Ishikawa (cell line): ENCODE measurements around the gene TGM4.

Experiments
- CEBPB ChIP-seq: IDR thresholded peaks from 2 replicates; pipeline ENCODE4 v1.6.1; 2012
- CREB1 ChIP-seq: IDR thresholded peaks from 2 replicates; pipeline ENCODE4 v1.6.1; 2012; ENCODE audit warnings: low read depth
- EGR1 ChIP-seq: IDR thresholded peaks from 2 replicates; pipeline ENCODE4 v1.6.1; 2012
- EP300 ChIP-seq: IDR thresholded peaks from 2 replicates; pipeline ENCODE4 v1.6.1; 2012; ENCODE audit warnings: borderline replicate concordance
- FOXM1 ChIP-seq: IDR thresholded peaks from 2 replicates; pipeline ENCODE4 v1.6.1; 2012; ENCODE audit warnings: low read depth, borderline replicate concordance
- NFIC ChIP-seq: IDR thresholded peaks from 2 replicates; pipeline ENCODE4 v1.6.1; 2012
- RAD21 ChIP-seq: IDR thresholded peaks from 2 replicates; pipeline ENCODE4 v1.6.1; 2012; ENCODE audit warnings: low read depth
- TAF1 ChIP-seq: IDR thresholded peaks from 2 replicates; pipeline ENCODE4 v1.6.1; 2012; ENCODE audit warnings: low read depth, mild to moderate bottlenecking
- TCF12 ChIP-seq: IDR thresholded peaks from 2 replicates; pipeline ENCODE4 v1.6.1; 2012; ENCODE audit warnings: low read depth
- TEAD4 ChIP-seq: IDR thresholded peaks from 2 replicates; pipeline ENCODE4 v1.6.1; 2012
- YY1 ChIP-seq: IDR thresholded peaks from 2 replicates; pipeline ENCODE4 v1.6.1; 2012; ENCODE audit warnings: low read depth
- ZBTB7A ChIP-seq: IDR thresholded peaks from 2 replicates; pipeline ENCODE4 v1.6.1; 2012; ENCODE audit warnings: low read depth
- TF ChIP-seq, protein P1 (sequence below): IDR thresholded peaks from 2 replicates; pipeline ENCODE4 v1.6.1; 2012
- TF ChIP-seq, protein P2 (sequence below): IDR thresholded peaks from 2 replicates; pipeline ENCODE4 v1.6.1; 2012
- TF ChIP-seq, protein P3 (sequence below): IDR thresholded peaks from 2 replicates; pipeline ENCODE4 v1.6.1; 2012; ENCODE audit warnings: low read depth, mild to moderate bottlenecking

TGM4 gene

DNA sequence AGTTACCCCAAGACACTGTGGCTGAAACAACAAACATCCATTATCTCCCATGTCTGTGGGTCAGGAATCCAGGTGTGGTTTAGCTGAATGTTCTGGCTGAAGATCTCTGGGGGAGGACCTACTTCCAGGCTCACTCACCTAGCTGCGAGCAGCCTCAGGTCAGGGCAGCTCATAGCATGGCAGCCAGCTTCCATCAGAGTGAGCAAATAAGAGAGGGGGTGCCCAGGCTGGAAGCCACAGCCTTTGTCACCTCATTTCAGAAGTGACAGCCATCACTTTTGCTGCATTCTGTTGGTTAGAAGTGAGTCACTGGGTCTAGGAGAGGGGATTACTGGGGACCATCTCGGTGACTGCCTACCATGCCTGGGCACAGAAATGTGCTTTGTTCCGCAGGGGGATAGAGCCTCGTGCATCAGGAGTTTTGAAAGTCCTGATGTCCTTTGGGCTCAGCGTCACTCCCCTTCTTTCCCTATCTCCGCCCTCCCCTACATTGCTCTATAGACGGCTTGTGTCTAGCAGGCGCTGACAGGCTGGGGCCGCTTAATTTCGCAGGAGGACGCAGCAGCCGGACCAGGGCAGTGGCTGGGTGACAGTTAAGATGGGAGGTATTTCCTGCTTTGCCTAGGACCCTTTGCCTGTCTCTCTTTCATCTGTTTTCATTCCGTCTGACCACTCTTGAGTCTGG is 25.4 kb downstream of the TGM4 start:
- TF ChIP-seq RAD21 (no peak), TAF1 (no peak), ZBTB7A (no peak), EP300 (no peak), NFIC (no peak)
- TF ChIP-seq, protein P1, sequence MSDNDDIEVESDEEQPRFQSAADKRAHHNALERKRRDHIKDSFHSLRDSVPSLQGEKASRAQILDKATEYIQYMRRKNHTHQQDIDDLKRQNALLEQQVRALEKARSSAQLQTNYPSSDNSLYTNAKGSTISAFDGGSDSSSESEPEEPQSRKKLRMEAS: no peak
- TF ChIP-seq, protein P2, sequence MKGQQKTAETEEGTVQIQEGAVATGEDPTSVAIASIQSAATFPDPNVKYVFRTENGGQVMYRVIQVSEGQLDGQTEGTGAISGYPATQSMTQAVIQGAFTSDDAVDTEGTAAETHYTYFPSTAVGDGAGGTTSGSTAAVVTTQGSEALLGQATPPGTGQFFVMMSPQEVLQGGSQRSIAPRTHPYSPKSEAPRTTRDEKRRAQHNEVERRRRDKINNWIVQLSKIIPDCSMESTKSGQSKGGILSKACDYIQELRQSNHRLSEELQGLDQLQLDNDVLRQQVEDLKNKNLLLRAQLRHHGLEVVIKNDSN: no peak
- TF ChIP-seq, protein P3, sequence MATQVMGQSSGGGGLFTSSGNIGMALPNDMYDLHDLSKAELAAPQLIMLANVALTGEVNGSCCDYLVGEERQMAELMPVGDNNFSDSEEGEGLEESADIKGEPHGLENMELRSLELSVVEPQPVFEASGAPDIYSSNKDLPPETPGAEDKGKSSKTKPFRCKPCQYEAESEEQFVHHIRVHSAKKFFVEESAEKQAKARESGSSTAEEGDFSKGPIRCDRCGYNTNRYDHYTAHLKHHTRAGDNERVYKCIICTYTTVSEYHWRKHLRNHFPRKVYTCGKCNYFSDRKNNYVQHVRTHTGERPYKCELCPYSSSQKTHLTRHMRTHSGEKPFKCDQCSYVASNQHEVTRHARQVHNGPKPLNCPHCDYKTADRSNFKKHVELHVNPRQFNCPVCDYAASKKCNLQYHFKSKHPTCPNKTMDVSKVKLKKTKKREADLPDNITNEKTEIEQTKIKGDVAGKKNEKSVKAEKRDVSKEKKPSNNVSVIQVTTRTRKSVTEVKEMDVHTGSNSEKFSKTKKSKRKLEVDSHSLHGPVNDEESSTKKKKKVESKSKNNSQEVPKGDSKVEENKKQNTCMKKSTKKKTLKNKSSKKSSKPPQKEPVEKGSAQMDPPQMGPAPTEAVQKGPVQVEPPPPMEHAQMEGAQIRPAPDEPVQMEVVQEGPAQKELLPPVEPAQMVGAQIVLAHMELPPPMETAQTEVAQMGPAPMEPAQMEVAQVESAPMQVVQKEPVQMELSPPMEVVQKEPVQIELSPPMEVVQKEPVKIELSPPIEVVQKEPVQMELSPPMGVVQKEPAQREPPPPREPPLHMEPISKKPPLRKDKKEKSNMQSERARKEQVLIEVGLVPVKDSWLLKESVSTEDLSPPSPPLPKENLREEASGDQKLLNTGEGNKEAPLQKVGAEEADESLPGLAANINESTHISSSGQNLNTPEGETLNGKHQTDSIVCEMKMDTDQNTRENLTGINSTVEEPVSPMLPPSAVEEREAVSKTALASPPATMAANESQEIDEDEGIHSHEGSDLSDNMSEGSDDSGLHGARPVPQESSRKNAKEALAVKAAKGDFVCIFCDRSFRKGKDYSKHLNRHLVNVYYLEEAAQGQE: no peak

DNA sequence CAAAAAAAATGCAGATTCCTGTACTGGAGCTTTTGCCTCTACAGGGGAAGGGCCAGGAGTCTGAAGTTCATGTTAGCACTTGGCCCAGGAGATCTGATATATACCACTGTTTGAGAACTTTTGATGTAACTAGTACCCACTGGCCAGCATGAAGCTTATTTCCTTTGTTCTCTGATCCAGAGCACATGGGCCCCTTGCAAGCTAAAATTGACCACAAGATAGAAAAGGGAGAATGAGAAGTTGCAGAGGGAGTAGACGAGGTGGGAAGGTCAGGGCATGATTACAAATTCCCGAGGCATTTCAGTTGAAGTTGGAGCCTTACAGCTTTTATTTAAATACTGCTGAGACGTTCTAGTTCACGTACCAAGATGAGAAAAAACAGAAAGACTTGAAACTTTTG is 28.2 kb downstream of the TGM4 start:
- no peak for TF ChIP-seq ZBTB7A

DNA sequence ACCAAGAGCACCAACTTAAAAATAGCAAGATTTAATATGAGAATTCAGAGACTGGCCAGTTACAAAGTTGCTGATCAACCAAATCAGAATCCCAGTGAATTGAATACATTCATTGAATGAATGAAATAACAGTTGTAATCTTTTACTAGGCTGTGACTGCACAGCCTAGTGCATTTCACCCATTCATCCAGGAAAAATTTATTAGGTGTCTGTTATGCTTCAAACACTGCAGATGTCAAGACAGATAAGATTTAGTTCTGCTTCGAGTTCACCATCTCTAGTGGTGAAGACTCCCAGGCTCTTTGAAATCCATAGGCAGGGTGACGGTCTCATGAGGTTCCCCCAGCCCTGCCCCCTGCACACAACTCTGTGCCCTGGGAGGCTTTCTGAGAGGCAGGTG is 28.9 kb downstream of the TGM4 start:
- TF ChIP-seq EGR1: no peak
- TF ChIP-seq TAF1: no peak
- TF ChIP-seq, protein P1: no peak
- no peak for TF ChIP-seq ZBTB7A
- no peak for TF ChIP-seq CREB1
- TF ChIP-seq RAD21: no peak
- TF ChIP-seq FOXM1: no peak
- TF ChIP-seq NFIC: no peak
- no peak for TF ChIP-seq TEAD4
- TF ChIP-seq, protein P2: no peak
- TF ChIP-seq CEBPB: no peak
- no peak for TF ChIP-seq EP300
- TF ChIP-seq, protein P3: no peak
- no peak for TF ChIP-seq TCF12
- no peak for TF ChIP-seq YY1

DNA sequence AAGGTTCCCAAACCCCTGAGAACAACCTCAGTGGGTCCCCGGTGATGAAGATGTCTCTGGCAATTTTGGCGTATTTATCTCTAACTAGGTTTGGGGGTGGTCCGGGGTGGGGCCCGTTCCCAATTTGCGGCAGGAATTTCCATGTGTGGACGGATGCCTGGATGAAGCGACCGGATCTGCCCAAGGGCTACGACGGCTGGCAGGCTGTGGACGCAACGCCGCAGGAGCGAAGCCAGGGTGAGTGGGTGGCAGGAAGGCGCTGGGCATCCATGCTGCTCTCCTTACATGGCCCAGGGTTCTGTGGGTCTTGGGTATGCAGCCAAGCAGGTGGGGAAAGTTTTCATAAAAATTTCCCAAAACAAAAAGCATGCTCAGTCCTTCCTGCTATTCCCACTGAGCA is 29.3 kb downstream of the TGM4 start:
- TF ChIP-seq EGR1: no peak
- TF ChIP-seq CEBPB: no peak
- TF ChIP-seq EP300: no peak
- TF ChIP-seq RAD21: no peak
- TF ChIP-seq, protein P1: no peak
- TF ChIP-seq YY1: no peak
- TF ChIP-seq TAF1: no peak
- TF ChIP-seq, protein P3: no peak
